ENCODE measurements around the gene ADARB1.

ADARB1 gene

DNA sequence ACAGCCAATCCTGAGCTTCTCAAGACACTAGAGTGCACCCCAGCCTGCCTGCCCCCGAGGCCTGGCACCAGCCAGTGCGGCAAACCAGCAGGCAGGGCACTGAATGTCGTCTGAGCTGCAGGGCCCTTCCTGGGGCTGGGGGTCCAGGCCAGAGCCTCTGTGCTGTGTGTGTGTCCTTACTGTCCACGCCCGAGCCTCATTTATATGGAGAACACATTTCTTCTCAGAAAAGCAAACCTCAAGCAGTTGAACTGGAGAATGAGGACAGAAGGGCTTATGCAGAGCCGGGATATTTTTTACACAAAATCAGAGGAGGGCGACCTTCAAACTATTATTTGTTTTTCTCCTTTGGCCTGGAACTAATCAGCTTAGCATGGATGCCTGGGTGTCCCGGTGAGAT, 160.6 kb downstream of the ADARB1 start:
- DNase-seq, result no peak

DNA sequence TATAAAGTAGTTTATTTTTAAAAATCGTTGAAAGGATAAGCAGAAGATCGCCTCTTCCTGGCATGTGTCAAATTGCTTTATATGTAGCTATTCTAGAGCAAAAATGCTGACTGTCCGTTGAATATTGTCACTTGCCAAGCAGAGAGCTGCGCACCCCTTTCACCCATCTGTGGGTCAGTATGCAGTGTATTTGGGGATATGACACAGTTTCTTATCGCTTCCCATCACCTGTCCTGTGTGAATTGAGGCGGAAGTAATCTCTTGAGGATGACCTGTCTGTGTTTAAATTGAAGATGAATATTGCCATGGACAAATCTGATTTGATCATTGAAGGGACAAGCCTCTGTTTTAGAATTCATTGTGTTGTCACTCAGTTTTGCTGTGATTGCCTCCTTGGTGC, 161.1 kb downstream of the ADARB1 start:
- no peak for DNase-seq

DNA sequence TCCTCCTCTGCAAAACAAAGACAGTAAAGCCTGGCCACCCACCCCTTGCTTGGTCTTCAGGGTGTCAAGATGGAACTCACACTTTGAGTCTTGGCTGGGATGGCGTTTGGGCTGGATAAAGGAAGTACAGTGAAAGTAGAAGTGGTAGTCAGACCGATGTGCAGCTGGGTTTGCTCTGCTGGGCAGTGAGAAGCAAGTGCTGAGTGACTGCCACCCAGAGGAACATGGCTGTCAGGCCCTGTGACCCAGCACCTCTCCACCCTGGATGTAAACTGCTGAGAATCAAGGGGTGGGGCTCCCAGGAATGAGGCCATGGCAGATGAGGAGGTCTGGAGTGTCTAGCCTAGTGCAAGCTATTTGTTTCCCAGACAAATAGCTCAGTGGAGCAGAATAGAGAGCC, 162.1 kb downstream of the ADARB1 start:
- DNase-seq, result no peak

DNA sequence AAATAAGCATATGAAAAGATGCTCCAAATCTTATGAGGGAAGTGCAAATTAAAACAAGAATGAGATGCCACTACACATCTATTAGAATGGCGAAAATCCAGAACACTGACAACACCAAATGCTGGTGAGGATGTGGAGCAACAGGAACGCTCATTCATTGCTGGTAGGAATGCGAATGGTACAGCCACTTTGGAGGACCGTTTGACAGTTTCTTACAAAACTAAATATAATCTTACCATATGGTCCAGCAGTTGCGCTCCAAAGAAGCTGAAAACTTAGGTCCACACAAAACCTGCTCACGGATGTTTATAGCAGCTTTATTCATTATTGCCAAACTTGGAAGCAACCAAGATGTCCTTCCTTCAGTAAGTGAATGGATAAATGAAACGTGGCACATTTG, 163.0 kb downstream of the ADARB1 start:
- DNase-seq, result no peak

DNA sequence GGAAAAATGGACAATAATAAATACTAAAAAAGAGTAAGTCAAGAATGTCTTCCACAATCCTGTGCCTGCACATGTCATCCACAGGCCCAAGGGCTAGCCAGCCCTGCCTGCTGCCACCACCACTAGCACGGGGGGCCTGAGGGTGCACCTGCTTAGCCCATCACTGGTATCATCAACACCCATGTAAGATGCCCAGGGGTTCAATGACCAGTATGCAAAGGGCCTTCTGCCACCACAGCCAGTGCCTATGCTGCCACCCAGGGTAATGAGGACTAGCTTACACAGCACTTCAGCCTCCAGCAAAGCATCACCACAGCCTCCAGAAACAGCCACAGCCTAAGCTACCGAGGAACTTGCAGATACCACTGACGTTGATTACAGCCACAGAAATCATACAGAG, 167.0 kb downstream of the ADARB1 start:
- DNase-seq, result no peak

DNA sequence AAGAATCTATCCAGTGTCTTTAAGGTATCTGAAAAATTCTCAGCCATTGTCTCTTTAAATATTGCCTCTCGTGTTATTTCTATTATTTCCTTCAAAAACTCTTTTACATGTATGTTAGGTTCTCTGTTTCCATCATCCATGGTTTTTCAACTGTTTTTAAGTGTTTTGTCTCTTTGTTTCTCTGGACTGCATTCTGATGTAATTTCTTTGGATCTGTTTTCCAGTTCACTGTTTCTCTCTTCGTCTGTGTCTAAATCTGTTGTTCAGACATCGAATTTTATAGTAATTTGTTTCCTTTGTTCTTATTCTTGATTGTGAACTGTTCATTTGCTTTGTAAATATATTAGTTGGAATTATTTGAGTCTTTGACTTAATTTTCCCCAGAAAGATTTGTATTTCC, 169.2 kb downstream of the ADARB1 start:
- DNase-seq, result no peak

DNA sequence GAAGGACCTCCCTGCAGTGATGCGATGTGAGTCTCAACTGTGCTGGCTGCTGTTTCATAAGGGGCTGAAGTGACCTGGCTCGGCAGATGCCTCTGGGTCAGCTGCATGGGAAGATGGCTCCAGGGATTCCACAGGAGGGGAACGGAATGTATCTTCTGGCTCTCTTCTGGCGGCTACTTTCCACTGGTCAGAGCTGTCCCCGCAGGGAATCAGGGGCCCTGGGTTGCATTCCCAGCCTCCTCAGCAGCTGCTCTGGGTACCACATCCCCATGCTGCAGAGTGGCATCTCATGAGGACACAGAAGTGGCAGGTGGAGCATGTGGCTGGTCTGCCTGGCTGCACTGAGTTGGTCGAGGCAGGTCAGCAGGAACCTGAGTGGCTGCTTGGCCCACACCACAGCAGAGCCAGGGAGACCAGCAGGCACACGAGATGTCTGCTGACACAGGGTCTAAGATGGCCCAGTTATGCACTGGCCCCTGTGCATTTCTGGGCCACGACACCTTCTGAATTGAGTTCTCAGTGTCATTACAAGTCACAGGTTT, 170.5 kb downstream of the ADARB1 start:
- DNase-seq, result no peak

DNA sequence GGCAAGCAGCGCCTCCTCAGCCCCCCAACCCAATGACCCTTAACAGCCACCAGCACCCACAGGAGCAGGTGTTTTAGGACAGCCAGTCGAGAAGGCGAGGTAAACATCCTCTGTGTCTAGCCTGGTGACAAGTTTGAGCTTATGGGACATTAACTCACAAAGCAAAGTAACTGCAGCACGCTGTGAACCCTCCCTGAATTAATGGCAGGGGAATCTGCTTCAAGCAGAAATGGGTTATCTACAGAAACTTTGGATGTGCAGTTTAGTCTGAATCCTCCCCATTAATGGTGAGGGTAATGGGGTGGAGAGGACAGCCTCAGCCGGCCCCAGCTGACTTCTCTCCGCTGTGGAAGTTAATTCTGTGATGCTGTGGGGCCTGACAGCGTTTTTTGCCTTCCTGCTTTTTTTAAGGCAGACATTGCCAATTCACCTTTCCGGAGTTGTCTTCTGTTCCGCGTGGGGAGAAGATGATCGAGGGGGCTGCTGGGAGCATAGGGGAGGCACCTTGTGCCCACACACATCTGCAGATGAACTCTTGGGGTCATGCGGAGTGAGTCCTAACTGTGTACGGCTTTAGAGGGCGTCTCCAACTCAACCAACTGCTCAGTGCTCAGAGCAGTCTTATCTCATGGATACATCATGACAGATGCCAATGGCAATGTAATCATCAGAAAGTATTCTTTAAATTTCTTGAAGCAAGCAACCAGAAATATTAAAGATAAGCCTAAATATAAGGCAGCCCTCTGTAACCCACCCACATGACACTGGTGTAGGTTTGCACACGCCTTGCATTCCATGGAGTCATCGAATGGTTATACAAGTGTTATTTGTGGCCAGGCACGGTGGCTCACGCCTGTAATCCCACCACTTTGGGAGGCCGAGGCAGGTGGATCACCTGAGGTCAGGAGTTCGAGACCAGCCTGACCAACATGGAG, 172.3 kb downstream of the ADARB1 start:
- DNase-seq, result no peak

DNA sequence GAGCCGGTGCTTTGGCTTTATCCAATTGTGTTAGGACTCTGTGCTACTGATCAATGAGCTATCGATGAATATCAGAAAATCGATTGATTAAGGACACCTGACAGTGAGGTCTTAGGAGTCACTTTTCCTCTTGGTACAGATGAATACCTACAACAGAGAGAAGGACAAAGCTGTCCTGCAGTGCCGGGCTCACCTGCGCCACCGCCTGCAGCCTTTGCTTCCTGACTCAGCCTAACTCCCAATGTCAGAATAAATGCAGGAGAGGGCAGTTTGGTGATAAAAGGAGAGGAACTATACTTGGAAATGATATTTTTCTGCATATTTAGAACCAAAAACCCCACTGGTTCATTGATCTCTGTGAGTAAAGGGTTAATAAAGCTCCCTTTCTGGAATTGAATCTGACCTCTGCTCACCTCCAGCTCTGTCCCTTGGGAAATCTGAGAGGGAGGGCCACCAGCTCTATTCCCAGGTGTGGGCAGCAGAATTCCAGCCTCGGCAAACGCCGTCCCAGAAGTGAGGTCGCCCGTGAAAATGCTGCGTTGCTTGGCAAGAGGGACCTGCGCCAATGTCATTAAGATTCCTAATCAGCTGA, 174.0 kb downstream of the ADARB1 start:
- no peak for DNase-seq

DNA sequence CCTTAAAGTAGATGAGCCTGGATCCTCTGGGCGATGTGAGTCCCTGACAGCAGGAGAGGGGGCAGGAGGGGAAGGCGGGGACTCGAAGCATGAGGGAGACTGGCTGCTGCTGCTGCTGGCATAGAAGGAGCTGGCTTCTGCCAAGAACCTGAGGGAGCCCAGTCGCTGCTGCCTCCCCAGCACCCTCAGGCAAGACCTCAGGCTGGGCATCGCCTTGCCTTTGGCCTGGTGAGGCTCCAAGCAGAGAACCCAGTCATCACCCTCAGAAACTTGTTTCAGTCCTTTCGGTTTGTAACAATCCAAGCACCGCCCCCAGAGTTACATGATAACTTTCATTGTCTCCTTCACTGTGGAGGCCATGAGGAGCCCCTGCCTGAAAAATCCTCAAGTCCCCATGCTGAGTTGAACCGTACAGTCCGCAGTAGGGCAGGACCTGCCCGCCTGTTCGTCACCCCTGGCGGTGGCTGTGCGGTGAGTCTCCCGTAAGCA, 174.6 kb downstream of the ADARB1 start:
- peak; percentile 20 for DNase-seq

DNA sequence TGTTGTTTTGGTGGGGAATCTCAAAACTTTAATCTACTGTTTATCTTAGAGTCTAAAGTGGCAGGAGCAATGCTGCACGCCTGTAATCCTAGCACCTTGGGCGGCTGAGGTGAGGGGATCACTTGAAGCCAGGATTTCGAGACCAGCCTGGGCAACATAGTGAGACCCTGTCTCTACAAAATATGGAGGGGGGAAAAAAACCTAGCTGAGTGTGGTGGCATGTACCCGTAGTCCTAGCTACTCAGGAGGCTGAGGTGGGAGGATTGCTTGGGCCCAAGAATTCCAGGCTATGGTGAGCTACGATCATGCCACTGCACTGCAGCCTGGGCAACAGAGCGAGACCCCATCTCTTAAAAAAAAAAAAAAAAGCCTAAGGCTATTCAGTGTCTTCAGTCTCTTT, 175.2 kb downstream of the ADARB1 start:
- no peak for DNase-seq

DNA sequence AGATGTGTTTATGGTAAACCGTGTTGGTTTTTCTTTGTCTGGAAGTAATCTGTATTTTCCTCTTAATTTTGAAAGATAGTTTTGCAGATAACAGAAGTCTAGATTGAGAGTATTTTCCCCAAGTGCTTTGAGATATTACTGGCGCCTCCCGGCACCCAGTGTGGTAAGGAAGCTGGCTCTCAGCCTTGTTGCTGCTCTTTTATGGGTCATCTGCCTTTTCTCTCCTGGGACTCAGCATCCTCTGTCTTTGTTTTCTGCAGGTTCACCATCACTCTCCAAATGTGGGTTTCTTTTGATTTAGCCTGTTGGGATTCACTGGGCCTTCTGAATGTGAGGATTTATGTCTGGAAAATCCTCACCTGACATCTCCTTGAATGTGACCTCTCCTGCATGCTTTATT, 175.9 kb downstream of the ADARB1 start:
- DNase-seq, result no peak

DNA sequence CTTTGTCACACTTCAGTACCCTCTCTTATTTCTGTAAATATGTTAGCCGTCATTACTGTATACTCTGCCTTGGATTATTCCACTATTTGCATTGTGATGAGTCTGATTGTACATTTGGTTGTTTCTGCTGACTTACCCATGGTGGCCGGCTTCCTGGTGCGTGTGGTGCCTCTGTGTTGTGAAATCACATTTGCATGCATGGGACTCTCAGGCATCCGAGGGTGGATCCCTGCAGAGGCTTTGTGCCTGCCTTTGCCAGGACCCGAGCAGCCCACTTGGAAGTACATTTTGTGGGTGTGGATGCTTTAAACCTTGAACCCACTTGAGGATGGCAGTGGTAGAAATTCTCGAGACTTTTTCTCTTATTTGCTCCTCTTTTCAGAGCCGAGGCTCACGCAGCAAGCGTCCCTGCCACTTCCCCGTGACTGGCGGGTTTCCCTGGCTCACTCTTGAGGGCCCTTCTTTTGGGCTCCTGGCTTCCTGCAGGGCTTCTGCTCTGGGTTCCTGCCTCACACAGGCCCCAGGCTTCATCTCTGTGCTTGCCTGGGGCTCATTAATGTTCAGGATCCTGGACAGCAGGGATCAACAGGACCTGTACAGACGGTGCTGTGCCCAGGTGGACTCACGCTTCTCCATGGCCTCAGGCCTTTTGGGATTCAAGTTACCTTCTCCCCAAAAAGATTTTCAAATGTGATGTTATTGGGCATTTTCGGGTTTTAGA, 176.7 kb downstream of the ADARB1 start:
- DNase-seq, result no peak

DNA sequence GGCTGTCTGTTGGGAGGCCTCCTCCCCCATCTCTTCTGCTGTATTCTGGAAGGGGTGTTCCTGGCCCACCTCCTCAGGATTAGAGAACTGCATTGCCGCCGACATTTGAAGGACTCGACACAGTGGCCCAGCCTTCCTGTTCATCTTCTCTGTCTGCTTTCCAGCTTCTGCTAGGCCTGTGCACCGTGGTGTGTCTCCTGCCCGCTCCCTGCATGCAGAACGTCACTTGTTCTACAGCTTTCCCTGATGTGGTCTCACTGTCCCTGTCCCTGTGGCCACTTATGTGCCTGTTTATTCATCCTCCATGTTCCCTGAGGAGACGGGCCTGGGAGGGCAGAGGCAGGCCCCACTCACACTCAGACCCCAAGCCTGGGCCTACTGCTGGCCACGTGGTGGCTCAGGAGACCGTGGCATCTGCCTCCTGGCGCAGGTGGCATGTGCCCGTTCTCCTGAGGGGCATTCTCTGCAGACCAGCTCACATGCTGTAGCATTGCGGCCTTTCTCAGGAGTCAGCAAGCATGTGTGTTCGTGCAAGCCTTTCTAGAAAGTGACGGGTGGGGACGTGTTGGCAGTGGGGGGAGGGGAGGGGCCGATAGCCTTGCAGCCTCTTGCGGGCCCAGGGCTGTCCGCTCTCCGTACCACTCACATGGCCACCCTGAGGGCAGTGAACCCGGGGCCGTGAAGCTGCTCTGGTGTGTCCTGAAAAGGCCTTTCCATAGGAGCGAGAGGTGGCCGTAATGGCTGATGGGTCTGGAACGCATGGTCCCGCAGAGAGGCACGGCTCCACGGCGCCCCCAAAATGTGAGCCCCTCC, 177.5 kb downstream of the ADARB1 start:
- DNase-seq, result no peak

DNA sequence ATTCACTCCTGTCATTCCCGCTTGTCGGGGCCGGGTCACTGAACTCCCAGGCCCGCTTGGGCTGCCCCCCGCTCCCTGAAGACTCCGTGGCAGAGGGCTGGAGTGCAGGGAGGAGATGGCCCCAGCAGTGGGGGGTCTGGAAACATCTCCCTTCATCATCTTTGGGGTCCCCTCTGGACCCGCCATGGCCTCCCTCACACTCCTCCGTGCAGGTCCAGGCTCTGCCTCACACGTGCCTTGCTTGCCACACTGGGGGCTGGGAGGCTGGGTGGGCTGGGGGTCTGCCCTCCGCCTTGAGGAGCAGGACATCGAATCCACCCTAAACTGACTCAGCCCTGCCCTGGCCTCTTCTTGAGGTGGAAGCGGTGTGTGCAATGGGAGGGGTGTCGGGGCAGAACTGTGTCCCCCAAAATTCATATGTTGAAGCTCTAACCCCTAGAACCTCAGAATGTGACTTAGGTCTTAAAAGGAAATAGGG, 178.1 kb downstream of the ADARB1 start:
- DNase-seq, result no peak

DNA sequence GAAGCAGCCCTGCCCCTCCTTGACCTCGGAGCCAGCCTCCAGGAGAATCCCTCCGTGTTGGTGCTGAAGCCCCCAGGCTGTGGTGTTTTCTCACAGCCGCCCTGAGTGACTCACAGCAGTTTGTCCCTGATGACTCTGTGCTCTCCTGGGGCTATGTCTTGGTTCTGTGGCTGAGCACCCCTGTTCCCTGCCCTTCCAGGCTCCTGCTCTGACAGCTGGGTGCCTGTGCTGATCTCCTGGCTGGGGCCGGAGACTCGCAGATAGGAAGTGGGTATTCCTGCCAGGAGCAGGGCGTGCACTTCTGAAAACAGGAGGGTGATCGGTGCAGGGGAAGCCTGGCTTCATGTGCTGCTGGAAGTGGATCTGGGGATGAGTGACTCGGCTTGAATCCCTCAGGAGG, 178.8 kb downstream of the ADARB1 start:
- peak; percentile 49 for DNase-seq

DNA sequence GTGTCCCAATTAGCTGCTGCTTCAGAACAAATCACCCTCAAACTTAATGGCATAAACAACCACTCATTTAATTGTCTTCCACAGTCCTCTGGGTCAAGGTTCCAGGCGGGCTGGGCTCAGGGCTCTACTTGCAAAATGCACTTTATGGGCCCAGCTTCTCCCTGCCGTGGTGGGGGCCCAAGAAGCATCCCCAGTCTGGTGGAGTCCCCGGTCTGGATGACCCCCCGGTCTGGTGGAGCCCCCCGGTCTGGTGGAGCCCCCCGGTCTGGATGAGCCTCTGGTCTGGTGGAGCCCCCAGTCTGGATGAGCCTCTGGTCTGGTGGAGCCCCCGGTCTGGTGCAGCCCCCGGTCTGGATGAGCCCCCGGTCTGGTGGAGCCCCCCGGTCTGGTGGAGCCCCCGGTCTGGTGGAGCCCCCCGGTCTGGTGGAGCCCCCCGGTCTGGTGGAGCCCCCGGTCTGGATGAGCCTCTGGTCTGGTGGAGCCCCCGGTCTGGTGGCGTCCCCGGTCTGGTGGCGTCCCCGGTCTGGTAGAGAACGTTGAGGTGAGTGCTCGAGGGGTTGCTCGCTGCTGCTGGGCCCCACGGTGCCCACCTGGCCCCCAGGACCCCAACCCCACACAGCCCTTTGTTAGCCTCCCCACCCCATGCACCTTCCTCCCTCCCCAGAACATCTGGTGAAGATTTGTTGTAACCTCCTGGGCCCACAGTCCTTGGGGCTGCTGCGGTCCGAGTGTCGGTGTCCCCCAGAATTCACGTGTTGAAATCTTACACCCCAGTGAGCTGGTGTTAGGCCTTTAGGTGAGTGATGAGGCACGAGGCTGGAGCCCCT, 179.5 kb downstream of the ADARB1 start:
- DNase-seq, result no peak

DNA sequence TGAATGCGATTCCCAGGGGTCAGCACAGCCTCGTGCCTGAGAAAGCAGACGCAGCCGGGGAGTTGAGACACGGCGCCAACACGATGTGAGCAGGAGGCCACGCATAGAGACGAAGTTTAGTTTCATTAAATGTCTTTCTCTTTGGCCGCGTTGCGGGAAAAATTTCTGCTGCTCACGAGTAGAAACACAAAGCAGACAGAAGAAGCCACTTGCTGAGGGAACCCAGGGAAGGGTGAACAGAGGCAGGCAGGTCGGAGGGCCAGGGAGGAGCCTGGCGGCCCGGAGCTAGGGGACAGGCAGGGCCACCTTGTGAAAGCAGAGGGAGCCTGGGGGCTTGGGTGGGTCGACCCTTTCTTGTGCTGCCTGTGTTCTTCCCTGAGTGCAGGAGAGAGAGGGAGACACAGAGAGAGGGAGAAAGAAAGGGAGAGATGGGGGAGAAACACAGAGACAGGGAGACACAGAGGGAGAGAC, 180.1 kb downstream of the ADARB1 start:
- no peak for DNase-seq

DNA sequence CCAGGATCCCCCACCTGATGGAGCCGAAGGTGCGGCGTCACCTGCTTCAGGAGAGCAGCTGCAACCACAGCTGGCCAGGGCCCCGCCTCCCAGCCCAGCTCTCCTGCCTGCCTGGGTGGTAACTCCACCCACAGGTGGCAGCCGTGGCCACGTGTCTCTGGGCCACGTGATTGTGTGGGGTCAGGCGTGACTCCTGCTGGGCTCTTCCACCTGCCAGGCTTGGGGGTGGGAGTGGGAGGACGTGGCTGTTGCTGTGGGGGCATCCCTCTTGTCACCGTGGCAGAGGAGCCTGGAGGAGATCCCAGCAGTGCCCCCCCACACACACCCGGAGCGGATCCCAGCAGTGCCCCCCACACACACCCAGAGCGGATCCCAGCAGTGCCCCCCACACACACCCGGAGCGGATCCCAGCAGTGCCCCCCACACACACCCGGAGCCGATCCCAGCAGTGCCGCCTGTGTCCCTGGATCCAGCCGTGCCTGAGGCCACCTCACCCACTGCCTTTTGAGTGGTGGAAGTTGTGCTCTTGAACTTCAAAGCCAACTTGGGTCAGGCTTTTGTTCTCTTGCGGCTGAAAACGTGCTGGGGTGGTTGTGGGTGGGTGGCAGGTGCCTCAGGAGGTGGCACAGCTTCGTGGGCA, 181.1 kb downstream of the ADARB1 start:
- DNase-seq, result no peak

DNA sequence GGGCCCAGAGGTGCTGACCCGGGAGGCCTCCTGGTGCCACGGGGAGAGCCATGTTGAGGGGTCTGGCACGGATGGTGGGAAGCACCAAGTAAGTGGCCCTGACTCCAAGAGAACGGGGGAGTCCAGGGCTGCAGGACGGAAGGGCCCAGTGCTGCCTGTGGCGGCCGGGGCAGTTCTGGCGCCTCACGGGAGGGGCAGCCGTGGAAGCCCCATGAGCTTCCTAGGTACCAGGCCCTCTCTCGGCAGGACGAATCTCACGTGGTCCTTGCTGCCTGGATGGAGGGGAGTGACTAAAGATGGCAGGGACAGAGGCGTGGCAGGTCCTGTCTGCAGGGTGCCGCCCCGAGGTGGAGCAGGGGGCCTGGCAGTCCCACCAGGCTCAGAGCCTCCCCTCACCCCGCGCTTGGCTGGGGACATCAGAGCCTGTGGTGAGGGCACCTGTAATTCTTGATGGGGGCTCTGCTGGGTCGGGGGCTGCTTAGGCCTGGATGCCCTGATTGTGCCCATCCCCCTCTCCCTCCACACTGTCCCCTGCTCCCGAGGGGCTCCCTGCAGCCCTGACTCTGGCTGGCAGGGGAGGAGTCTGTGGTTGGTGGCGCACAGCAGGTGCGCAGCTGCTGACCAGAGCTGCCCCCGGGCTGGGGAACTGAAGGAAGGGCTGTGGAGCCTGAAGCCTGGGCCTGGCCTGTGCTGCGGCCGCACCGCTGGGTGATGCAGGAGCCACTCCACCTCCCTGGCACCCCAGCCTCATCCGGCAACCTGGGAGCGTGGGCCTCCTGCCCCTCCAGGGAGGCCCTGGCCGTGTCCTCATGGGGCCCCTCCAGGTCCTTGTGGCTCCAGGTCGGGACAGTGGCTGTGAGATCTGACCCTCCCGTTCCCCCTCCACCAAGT, 181.9 kb downstream of the ADARB1 start:
- DNase-seq, result no peak
